GM21825 (cell line): ENCODE measurements around the gene LPP.

Source experiments
- ATAC-seq: cut with Tn5 transposase; IDR thresholded peaks from one replicate; pipeline ENCODE4 v1.9.1; 2021; ENCODE audit warnings: mild to moderate bottlenecking, moderate library complexity; ENCODE audit not compliant: unreplicated experiment

Gene LPP

DNA sequence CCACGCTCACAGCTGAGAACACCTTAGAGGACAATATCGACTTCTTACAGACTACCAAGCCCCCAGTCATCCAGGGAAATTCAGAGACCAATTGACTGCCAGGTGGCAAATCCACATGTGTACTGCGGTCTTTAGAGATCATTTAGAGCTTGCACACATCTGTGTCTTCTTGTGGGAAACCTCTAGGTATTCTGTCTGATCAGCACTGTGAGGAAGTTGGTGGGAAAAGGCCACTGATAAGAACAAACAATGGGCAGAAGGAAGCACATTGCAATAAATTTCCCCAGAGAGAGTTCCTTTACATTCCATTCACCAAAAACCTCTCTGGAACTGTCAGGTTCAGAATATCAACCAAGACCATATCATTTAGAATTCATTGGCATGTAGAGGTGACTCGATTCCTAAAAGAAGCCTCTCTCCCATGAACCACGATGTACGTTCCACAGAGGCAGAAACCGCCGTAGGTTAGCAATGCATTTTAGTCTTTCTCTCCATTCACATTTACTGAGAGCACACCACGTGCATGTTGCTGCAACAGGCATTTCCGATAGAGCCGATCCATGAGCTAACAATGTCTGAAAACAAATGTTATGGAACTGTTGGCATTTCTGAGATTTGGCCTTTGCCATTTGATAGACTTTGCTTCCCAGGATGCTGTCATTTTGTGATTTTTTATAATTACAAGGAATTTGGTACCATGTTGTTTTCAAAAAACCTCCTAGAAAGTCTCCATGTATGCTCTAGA lies 730.5 kb downstream of the LPP start:
- no peak for ATAC-seq

GRCh38 chr3:188888321-188889053 lies 734.5 kb downstream of the LPP start:
- ATAC-seq: no peak

- ATAC-seq: no peak
Observed at GRCh38 chr3:188889054-188889491, 735.1 kb downstream of the LPP start.

DNA sequence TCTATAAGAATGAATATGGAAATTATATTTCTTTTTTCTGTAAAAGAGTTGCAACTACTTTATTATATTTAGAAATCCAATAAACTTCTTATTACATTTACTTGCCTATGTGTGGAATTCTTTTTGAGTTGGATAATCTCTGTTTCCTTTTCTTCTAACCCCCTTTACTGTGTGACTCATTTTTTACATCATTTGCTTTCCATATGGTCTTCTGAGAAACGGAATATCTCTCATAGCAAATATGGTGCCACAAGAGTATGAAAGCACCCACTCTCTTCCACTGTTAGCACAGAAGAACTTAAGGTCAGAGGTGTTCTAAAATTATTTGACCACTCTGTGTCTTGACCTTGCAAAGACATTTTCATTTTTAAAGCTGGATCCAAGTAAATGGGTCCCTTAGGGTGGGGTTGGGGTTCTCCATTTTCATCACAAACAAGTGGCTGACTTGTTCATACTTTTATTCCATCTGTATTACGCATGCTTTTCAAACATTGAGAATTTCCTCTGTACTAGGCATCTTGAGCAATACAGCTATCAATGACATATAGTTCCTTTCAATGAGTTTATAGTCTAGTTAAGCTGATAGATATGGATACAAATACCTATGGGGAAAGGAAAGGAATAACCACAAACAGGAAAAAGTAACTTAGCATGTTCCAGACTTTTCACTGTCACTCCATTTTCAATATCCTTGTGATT lies 736.8 kb downstream of the LPP start:
- no peak for ATAC-seq

- no peak for ATAC-seq
Observed at GRCh38 chr3:188899881-188900280, 745.9 kb downstream of the LPP start.

- no peak for ATAC-seq
Observed at GRCh38 chr3:188900421-188900951, 746.5 kb downstream of the LPP start.

DNA sequence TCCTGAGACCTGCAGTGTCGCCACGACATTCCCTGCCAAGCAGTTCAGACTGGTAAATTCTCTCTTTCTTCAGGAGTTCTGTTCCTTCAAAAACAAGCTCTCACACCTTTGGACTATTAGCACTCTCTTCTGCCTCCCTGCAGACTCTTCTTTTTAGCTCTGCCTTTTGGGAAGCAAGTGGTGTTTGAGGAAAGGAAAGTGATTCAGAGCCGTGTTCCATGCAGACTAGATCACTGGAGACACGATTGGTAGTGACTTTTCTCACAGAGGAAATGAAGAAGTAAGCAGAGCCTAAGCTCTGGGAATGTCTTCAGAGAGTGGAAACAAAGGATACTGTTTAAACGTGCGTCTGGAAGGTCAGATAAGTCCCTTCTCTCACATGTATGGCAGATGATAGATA lies 747.2 kb downstream of the LPP start:
- no peak for ATAC-seq

DNA sequence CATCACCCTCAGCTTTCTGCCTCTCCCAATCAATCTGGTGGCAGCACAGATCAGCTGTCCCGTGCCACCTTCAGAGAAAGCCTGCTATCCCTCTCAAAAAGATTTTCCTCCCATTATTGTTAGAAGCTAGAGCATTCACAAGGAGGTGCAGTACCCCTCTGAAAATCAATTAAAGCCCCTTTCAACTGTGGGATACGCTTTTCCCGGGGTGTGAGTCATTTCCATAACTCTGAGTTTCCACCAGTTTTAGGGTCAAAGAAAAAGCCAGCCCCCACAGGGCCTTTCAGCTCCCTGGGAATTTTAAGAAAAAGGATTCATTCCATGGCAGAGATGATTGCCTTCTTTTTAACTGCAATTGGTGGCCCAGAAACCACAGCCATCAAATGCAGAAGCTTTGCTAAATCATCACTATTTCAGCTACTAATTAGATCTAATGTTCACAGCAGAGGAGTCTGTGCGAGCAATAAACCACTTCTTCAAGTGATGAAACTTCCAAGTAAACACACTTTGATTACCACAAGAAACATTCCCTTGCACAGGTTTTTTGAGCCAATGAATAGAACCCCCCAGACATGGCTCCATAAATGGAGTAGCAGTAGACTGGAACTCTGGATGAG lies 747.8 kb downstream of the LPP start:
- ATAC-seq: no peak

DNA sequence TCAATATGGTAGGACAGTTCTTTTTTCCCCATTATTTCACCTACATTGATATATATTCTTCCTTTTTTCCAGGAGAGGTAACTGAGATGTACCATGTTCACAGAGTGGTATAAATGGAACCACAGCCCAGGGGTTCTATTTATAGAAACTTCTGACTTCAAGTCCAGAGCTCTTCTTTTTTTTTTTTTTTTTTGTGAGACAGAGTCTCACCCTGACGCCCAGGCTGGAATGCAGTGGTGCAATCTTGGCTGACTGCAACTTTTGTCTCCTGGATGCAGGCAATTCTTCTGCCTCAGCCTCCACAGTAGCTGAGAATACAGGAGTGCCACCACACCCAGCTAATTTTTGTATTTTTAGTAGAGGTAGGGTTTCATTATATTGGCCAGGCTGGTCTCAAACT lies 750.7 kb downstream of the LPP start:
- no peak for ATAC-seq

GRCh38 chr3:188905547-188905946 lies 751.6 kb downstream of the LPP start:
- ATAC-seq: no peak

DNA sequence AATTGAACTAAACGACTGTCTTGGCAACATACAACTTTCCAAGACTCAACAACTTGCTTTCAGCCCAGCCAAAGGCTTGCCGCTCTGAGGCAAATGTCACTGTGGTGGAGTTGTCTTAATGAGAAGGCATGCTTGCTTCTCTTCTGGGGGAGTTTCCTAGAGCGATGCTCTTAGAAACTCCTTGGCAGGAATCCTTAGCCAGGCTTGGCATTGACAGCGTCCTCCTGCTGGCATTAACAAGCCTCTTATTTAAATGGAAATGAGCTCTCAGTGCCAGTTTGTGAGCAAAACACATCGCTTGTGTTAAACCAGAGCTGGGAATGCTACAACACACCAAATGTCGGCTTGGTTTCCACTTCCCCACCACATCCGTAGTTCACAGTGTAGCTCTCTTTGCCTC lies 752.3 kb downstream of the LPP start:
- no peak for ATAC-seq

- no peak for ATAC-seq
Observed at GRCh38 chr3:188908002-188908850, 754.3 kb downstream of the LPP start.

DNA sequence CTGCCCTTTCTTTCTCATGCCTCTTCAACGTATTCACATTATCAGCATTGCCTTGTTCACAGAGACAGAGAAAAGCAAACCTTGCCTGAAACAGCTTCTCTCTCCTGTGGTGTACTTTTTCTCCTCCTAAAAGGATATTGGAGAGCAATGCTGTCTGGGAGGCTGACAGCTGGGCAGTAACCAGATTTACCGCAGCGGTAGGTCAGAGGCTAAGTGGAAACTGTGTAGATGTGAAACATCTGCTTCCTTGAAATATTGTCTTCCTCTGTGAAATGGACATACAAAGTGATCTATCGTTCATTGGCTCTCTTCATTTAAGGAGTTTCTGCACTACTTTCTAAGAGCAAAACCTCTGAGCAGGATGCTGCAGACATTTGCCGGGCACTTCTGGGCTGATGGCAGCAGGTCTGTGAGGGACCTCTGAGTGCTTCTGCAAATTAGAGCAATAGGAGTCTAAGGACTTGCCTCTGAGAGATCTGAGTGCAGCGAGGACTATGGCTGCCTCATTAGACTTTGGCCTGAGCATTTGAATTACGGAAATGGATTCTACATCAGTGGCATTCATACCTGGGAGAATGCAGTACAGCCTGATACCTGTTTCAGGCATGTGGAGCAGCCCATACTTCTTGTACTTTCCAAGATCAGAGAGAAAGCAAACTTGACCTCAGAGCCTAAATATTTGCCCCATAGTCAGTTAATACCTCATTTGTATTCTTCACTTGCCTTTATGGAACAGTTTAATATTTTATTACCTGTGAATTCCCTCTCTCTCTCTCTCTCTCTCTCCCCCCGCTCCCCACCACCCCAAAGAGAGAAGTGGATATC lies 757.3 kb downstream of the LPP start:
- ATAC-seq: no peak

DNA sequence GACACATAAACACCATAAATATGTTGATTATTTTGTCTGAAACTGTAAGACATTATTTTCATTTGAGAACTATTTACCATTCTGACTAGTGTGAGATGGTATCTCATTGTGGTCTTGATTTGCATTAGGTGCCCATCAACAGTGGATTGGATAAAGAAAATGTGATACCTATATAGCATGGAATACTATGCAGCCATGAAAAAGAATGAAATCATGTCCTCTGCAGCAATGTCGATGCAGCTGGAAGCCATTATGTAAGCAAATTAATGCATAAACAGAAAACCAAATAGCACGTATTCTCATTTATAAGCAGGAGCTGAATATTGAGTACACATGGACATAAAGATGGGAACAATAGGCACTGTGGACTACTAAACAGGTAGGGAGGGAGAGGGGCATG lies 759.1 kb downstream of the LPP start:
- ATAC-seq: no peak

- ATAC-seq: no peak
Observed at GRCh38 chr3:188914552-188914951, 760.6 kb downstream of the LPP start.

- ATAC-seq: no peak
Observed at GRCh38 chr3:188915127-188915526, 761.2 kb downstream of the LPP start.

DNA sequence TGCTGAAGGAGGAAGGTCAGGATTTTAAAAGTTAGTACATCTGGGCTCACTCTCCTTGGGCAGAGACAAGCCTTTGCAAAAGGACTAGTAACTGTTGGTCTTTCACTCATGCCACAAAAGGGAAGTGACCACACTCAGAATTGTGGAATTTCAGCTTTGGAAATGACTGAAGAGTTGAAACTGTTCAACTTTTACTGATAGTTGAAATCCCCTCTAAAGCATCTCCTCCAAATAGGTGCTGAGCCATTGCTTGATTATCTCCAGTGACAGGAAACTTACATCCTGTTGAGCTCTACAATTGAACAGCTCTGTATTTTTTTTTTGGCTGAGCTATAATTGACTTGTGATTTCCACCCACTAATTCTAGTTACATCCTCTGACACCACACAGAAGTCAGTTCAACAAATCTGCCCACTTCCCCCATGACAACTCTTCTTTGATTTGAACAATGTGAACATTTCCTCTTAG lies 763.0 kb downstream of the LPP start:
- no peak for ATAC-seq

- no peak for ATAC-seq
Observed at GRCh38 chr3:188918093-188918492, 764.1 kb downstream of the LPP start.

DNA sequence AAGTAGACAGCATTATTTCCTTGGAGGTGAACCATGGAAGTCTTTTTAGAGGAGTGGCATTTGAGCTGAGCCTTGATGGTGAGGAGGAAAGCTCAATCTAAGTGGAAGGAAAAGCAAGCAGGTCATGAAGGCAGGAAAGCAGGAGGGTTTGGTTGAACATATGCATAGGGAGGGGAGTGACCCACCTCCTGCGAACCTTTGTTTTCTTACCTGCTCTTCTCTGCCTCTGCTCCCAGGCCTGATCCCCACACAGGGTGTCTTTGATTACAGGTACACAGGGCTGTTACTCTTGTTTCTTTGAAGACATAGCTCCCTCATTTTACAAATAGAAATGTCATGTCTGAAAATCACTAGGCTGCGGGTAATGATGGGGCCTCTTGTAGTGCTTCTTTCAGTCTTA lies 769.7 kb downstream of the LPP start:
- no peak for ATAC-seq
